GM23248 (cell line): ENCODE results near the gene ITGA11.

ENCODE experiments used
- EZH2 ChIP-seq: fragments of 200-600 bp; sonication (generic); IDR thresholded peaks from 2 replicates; pipeline ENCODE4 v1.6.1; 2018; ENCODE audit warnings: antibody characterized with exemption, mild to moderate bottlenecking; ENCODE audit not compliant: insufficient read depth, poor library complexity, severe bottlenecking
- EZH2phosphoT487 ChIP-seq: fragments of 200-600 bp; sonication (generic); IDR thresholded peaks from 2 replicates; pipeline ENCODE4 v1.6.1; 2018; ENCODE audit warnings: antibody characterized with exemption, moderate library complexity, mild to moderate bottlenecking, low read depth; ENCODE audit not compliant: insufficient read depth

DNA sequence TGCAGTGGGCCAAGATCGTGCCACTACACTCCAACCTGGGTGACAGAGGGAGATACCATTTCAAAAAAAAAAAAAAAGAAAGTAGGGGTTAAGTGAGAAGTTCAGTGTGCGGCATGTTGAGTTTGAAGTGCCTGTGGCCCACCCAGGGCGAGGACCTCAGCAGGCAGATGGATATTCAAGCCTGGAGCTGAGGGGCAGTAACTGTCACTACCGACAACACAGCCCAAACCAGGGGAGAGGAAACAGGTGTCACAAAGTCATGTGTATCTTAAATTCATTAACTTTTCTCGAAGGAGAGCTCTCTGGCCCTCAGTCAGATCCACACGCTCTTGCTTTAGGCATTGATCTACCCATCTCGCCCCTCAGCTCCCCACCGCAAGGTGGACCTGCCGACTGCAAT is 109.2 kb downstream of the ITGA11 start:
- TF ChIP-seq EZH2 (no peak), EZH2phosphoT487 (no peak)
